SKM-1 (cell line): ENCODE data around the gene ZSWIM3.
A peak's percentile ranks its signal among the peaks of the same experiment; 100 is the strongest.
"Not testable (repeated sequence)": the region's sequence is repeated elsewhere in the genome, so short reads cannot be mapped to it uniquely, and the experiment has no call there.

Source experiments
- DNase-seq: peaks from one replicate; lab custom pipeline; 2025; ENCODE audit not compliant: unreplicated experiment; lab: John Stamatoyannopoulos, UW

ZSWIM3 gene

GRCh38 chr20:45857114-45857881, at the start of gene ZSWIM3, which contains the start of gene ACOT8:
ZSWIM3 (plus strand) TSS chr20:45857614; CDS start chr20:45857826, 212 bp downstream.
ACOT8 (minus strand) TSS chr20:45857392; CDS start chr20:45857315, 77 bp downstream.
- DNase-seq = peak; percentile 99

- DNase-seq = no peak
Observed at GRCh38 chr20:45810191-45810970, 47.0 kb upstream of the ZSWIM3 start.

- DNase-seq = no peak
Observed at GRCh38 chr20:45812157-45813005, 45.0 kb upstream of the ZSWIM3 start, which contains the start of gene UBE2C. UBE2C (plus strand) TSS chr20:45812644; CDS start chr20:45812696, 52 bp downstream.

- DNase-seq = no peak
Observed at GRCh38 chr20:45813006-45813340, 44.4 kb upstream of the ZSWIM3 start.

- DNase-seq = no peak
Observed at GRCh38 chr20:45813489-45813888, 43.9 kb upstream of the ZSWIM3 start.

- no peak for DNase-seq
Observed at GRCh38 chr20:45814314-45814713, 43.1 kb upstream of the ZSWIM3 start.

- DNase-seq = no peak
Observed at GRCh38 chr20:45816951-45817350, 40.5 kb upstream of the ZSWIM3 start.

- no peak for DNase-seq
Observed at GRCh38 chr20:45817376-45818194, 39.8 kb upstream of the ZSWIM3 start.

GRCh38 chr20:45818239-45818638, 39.2 kb upstream of the ZSWIM3 start:
- DNase-seq = no peak

GRCh38 chr20:45819466-45819865, 37.9 kb upstream of the ZSWIM3 start:
- no peak for DNase-seq

- DNase-seq = no peak
Observed at GRCh38 chr20:45821947-45822346, 35.5 kb upstream of the ZSWIM3 start.

- DNase-seq = no peak
Observed at GRCh38 chr20:45822857-45823256, 34.6 kb upstream of the ZSWIM3 start.

GRCh38 chr20:45823949-45824835, 33.2 kb upstream of the ZSWIM3 start:
- DNase-seq = no peak

GRCh38 chr20:45826381-45827019, 30.9 kb upstream of the ZSWIM3 start:
- no peak for DNase-seq

- DNase-seq = no peak
Observed at GRCh38 chr20:45827030-45827652, 30.3 kb upstream of the ZSWIM3 start, which contains the start of gene TNNC2. TNNC2 (minus strand) TSS chr20:45827312; CDS start chr20:45827248, 64 bp downstream.

- no peak for DNase-seq
Observed at GRCh38 chr20:45827712-45828111, 29.7 kb upstream of the ZSWIM3 start.

- no peak for DNase-seq
Observed at GRCh38 chr20:45828589-45828988, 28.8 kb upstream of the ZSWIM3 start.

- DNase-seq = not testable (repeated sequence)
Observed at GRCh38 chr20:45829673-45830106, 27.7 kb upstream of the ZSWIM3 start.
